T-helper 22 cell (primary cell): Measurements from ENCODE around the gene TMEM8B.
A peak's percentile ranks its signal among the peaks of the same experiment; 100 is the strongest.

Experiments
- DNase-seq: peaks from one replicate; pipeline ENCODE4 v3.0.0-alpha.2; 2020; ENCODE audit warnings: low read depth

The TMEM8B gene

GRCh38 chr9:35829084-35829763 is at the start of gene TMEM8B:
TMEM8B (plus strand) TSS chr9:35829228; CDS start chr9:35829448, 220 bp downstream.
- peak; percentile 90 for DNase-seq

DNA sequence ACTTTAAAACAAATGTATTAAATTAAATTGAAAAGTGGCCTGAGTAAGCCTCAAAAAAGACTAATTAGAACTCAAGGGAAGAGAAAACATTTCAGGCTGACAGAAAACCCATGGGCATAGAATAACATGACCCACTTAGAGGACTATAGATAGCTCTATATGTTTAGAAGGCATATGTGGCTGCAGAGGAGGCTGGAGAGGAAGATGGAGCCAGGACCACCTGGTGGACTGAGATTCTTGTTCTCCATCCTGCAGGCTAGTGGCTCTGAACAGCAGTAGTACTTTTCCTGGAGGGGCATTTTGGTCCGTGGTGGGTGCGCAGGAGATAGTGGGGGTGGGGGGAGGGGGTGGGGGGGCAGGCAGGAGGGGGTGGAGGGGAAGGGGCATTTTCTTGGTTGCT is 48.0 kb upstream of the TMEM8B start:
- DNase-seq = no peak

DNA sequence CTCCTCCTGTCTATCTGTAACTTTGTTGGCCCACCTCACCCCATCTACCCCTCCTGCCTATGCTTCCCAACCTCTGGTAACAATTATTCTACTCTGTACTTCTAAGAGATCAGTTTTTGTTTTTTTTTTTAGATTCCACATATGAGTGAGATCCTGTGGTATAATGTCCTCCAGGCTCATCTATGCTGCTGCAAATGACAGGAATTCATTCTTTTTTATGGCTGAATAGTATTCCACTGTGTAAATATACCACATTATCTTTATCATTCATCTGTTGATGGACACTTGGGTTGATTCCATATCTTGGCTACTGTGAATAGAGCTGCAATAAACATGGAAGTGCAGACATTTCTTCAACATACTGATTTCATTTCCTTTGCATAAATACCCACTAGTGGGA is 45.6 kb upstream of the TMEM8B start:
- DNase-seq = no peak

- no peak for DNase-seq
These were observed 39.5 kb upstream of the TMEM8B start for GRCh38 chr9:35789541-35789940.

DNA sequence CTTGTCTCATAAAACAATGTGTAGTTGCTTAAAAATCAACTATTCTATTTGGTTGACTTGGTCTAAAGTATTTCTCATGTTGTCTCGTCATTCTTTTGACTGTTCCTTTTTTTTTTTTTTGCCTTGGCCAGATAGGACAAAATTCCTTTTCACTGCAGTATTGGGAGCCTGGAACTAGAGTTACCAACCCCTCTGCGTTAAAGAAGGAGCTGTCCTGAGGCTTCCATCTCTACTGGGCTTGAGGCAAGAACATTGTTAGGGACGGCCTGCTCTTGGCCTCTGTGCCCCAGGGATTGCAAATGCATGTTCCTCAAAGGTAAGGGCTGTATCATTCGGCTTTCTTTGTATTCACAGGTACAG is 39.0 kb upstream of the TMEM8B start:
- no peak for DNase-seq

- DNase-seq = no peak
These were observed 38.4 kb upstream of the TMEM8B start for GRCh38 chr9:35790385-35791296.

DNA sequence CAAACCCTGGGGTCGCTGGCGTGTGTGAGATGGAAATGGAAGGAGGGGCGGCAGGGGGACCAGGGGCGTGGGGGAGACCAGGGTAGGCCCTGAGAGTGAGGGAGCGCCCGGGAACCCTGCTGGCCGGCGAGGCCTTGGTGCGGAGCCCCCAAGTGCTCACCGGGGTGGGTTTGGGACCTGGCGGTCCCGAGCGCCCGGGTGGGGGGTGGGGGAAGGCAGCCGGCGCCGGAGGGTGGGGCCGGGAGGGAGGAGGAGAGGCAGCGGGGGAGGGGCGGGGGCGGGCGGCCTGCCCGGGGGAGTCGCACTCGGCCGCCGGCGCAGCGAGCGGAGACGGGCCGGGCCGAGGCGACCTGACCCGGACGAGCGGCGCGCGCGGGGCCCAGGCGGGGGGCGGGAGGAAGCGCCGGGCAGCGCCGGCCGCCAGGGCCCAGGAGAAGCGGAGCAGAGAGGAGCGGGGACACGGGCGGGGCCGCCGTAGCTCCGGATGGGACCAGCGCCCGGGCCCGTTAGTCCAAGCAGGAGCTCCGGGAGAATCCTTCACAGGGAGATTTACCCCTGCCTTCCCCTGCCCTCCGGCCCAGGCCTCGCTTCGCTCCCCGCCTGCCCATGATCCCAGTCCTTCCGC is 37.6 kb upstream of the TMEM8B start, which contains the start of gene NPR2:
NPR2 (plus strand) TSS at position 295 of the 625 bp plus-strand sequence. CDS start 818 bp downstream, outside the sequence.
- DNase-seq = no peak

DNA sequence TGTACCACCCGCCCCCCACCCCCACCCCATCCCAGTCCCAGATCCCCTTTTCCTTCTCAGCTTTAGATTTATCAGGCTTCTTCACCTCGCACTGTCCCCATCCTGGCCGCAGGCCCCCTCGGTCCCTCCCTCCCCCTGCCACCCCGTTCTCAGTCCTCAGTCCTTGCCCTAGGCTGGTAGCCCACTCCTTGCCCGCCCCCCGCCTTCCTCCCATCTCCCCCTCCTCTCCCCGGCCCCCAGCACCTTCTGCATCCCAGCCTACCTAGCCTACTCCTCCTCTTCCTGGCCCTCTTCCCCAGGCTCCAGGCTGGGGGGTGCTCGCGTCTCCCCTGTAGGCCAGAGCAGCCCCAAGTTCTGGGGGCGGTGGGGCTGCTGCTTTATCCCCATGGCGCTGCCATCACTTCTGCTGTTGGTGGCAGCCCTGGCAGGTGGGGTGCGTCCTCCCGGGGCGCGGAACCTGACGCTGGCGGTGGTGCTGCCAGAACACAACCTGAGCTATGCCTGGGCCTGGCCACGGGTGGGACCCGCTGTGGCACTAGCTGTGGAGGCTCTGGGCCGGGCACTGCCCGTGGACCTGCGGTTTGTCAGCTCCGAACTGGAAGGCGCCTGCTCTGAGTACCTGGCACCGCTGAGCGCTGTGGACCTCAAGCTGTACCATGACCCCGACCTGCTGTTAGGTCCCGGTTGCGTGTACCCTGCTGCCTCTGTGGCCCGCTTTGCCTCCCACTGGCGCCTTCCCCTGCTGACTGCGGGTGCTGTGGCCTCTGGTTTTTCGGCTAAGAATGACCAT is 36.8 kb upstream of the TMEM8B start:
- no peak for DNase-seq

- no peak for DNase-seq
These were observed 36.2 kb upstream of the TMEM8B start for GRCh38 chr9:35792826-35793225.

GRCh38 chr9:35793461-35793860 is 35.6 kb upstream of the TMEM8B start:
- no peak for DNase-seq

GRCh38 chr9:35795695-35796094 is 33.3 kb upstream of the TMEM8B start:
- no peak for DNase-seq

GRCh38 chr9:35797311-35798109 is 31.5 kb upstream of the TMEM8B start:
- DNase-seq = no peak

DNA sequence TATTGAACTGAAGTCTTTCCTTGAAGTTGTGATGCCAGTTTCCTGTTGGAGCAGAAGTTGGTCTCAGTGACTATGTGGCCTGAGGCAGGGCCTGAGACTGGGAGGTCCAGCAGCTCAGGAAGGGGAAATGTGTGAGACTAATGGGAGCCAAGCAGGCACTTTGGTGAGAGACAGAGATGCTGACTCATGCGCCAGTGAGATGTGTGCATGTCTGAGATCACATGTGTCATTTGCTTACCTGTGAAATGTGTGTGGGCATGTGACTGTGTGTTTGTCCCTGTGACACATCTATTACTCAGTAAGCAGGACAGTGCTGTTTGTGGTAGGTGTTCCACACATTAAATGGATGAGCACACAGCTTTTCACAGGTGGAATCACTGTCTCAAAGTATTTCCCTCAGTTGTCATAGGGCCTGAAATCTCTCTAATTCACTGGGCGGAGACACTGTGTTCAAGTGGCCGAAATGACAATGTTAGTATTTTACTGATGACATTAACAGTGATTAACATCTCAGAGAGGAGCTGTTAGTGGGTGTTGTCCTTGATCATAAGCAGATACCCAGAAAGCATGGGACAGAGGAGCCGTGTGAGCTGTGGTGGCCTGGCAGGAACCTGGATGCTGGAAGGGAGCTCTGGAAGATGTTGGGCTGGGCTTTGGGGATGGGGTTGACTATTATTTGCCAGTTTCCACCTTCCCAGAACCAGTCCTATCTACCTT is 30.2 kb upstream of the TMEM8B start:
- no peak for DNase-seq

- no peak for DNase-seq
These were observed 28.5 kb upstream of the TMEM8B start for GRCh38 chr9:35800530-35800929.

- DNase-seq = no peak
These were observed 27.5 kb upstream of the TMEM8B start for GRCh38 chr9:35801328-35802128.

DNA sequence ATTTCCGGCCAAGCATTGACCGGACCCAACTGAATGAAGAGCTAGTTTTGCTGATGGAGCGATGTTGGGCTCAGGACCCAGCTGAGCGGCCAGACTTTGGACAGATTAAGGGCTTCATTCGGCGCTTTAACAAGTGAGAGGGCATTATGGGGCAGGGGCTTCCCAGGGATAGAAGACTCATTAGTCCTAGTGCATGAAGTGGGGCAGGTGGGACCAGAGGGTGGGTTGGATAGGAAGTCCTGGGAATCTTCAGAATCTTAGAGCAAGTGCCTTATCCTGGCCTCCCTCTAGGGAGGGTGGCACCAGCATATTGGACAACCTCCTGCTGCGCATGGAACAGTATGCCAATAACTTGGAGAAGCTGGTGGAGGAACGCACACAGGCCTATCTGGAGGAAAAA is 22.9 kb upstream of the TMEM8B start:
- no peak for DNase-seq

- no peak for DNase-seq
These were observed 20.6 kb upstream of the TMEM8B start for GRCh38 chr9:35808433-35808832.

GRCh38 chr9:35810122-35810521 is 18.9 kb upstream of the TMEM8B start:
- no peak for DNase-seq

- no peak for DNase-seq
These were observed 17.5 kb upstream of the TMEM8B start for GRCh38 chr9:35811381-35812024.
